Tibial nerve (tissue), 4 donors: ENCODE data around the gene RELCH. TPM values are rescaled to one million over a fixed set of nuclear protein-coding genes. Genes with fewer than 3 reads are reported as not detected.
A peak's percentile ranks its signal among the peaks of the same experiment; 100 is the strongest.

Experiments used
- DNase-seq, 2 donors: peaks; one replicate each; pipeline ENCODE4 v3.0.0-alpha.2; 2019; ENCODE audit warnings: low spot score in 2 of 2
- H3K27ac ChIP-seq, 4 donors: fragments of 200-600 bp; sonication (generic) in 3 of 4; one replicate each; pipeline ENCODE4 v1.5.1; 2017 to 2019; ENCODE audit warnings: mild to moderate bottlenecking in 1 of 4
- H3K27me3 ChIP-seq, 2 donors: fragments of 200-600 bp; sonication (generic) in 1 of 2; one replicate each; pipeline versions ENCODE4 v1.5.1 to v1.6.0; 2017 to 2019
- H3K36me3 ChIP-seq, 3 donors: fragments of 200-600 bp; sonication (generic); one replicate each; pipeline ENCODE4 v1.5.1; 2018 to 2019
- H3K4me1 ChIP-seq, 4 donors: fragments of 200-600 bp; sonication (generic) in 3 of 4; one replicate each; pipeline ENCODE4 v1.5.1; 2017 to 2019
- H3K4me3 ChIP-seq, 4 donors: fragments of 200-600 bp; sonication (generic) in 3 of 4; one replicate each; pipeline ENCODE4 v1.5.1; 2017 to 2019; ENCODE audit warnings: mild to moderate bottlenecking in 1 of 4, moderate library complexity in 1 of 4
- H3K9me3 ChIP-seq, 4 donors: fragments of 200-600 bp; sonication (generic) in 3 of 4; one replicate each; pipeline ENCODE4 v1.5.1; 2017 to 2019
- EP300 ChIP-seq, 2 donors: sonication (generic); formaldehyde crosslinking; IDR thresholded peaks; one replicate each; pipeline ENCODE4 v1.6.1; 2017; ENCODE audit warnings: antibody characterized with exemption in 2 of 2, mild to moderate bottlenecking in 1 of 2
- POLR2A ChIP-seq, 2 donors: fragments of 450-650 bp; IDR thresholded peaks; one replicate each; pipeline ENCODE4 v1.6.1; 2017; ENCODE audit warnings: antibody characterized with exemption in 2 of 2, mild to moderate bottlenecking in 2 of 2, moderate library complexity in 2 of 2
- WGBS, 2 donors: methylation state at CpG; one replicate each; pipeline ENCODE4 v1.1.5; 2018; 5-methylcytosine and 5-hydroxymethylcytosine counted together
- total RNA-seq, 4 donors: library from RNA; depleted of rRNA; stranded (reverse); fragments of >200 nt; gene quantifications; one replicate each; pipeline ENCODE4 v1.1.0, GENCODE V29; 2016
- TF ChIP-seq, protein P1 (sequence below), 5 experiments: fragments of 200-600 bp in 3 of 5; fragments of 450-650 bp in 2 of 5; sonication (generic) in 3 of 5; IDR thresholded peaks; one replicate each; pipeline ENCODE4 v1.5.1; 2016 to 2019; ENCODE audit warnings: antibody characterized with exemption in 5 of 5, mild to moderate bottlenecking in 3 of 5, moderate library complexity in 2 of 5

The RELCH gene
- total RNA-seq, 4 donors from 2014 or later = 25.8 to 54.6 (median 34.0) TPM

DNA sequence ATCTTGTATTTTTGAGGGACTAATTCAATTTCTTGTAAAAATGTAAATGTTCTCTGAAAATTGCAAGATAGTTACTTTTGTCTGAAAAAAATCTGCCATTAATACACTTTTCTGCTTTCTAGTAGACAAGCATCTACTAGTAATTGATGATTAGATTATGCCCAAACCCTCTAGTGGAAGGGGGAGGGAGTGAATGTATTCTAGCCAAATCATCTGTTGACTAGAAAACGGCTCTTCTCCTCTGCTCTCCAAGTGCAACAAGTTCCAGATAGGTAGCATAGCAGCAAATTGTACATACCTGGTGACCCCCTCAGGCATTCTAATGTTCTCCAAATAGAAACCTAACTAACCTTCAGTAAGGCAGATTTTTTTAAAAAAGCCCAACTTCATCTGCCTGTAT, 58.6 kb downstream of the RELCH start:
- peaks cover 0 to 34% (median 0%) of the 10 kb centered on the region in 3 donors for H3K36me3 ChIP-seq
- DNase-seq = no peak
- H3K4me3 ChIP-seq = no peak overlapping the region
- WGBS, 2 donors = 0 to 46% methylated on average over 1 of the region's 1 CpG
- no peaks in the 10 kb centered on the region for H3K9me3 ChIP-seq
- no peaks in the 10 kb centered on the region for H3K4me1 ChIP-seq
- TF ChIP-seq, protein P1, sequence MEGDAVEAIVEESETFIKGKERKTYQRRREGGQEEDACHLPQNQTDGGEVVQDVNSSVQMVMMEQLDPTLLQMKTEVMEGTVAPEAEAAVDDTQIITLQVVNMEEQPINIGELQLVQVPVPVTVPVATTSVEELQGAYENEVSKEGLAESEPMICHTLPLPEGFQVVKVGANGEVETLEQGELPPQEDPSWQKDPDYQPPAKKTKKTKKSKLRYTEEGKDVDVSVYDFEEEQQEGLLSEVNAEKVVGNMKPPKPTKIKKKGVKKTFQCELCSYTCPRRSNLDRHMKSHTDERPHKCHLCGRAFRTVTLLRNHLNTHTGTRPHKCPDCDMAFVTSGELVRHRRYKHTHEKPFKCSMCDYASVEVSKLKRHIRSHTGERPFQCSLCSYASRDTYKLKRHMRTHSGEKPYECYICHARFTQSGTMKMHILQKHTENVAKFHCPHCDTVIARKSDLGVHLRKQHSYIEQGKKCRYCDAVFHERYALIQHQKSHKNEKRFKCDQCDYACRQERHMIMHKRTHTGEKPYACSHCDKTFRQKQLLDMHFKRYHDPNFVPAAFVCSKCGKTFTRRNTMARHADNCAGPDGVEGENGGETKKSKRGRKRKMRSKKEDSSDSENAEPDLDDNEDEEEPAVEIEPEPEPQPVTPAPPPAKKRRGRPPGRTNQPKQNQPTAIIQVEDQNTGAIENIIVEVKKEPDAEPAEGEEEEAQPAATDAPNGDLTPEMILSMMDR (IDR thresholded peaks at IDR 0.05) = no peak
- TF ChIP-seq POLR2A (IDR thresholded peaks at IDR 0.05) = no peak
- TF ChIP-seq EP300 (IDR thresholded peaks at IDR 0.05) = no peak
- no peak overlapping the region for H3K27ac ChIP-seq
- H3K27me3 ChIP-seq = no peaks in the 10 kb centered on the region

DNA sequence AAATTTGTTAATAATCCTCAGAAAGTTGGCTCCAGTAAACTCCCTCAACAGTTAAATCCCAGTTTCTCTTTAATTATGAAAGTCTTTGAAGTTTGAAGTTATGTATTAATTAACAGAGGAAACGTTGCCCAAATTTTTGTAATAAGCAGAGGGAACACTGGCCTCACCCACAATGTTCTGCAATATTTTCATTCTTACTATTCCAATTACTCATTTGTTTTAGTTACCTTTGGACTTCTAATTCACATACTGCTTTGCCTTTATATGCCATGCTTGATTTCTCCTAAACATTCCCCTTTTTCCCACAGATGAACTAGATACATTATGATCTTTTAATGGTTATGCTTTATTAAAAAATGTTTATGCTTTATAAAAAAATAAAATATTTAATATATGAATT, 61.3 kb downstream of the RELCH start:
- Histone ChIP-seq H3K36me3 (peaks cover 0 to 35% (median 0%) of the 10 kb centered on the region in 3 donors), H3K9me3 (no peaks in the 10 kb centered on the region), H3K4me3 (no peak overlapping the region), H3K27me3 (no peaks in the 10 kb centered on the region), H3K27ac (no peak overlapping the region), H3K4me1 (no peaks in the 10 kb centered on the region)
- no peak for DNase-seq
- TF ChIP-seq POLR2A (IDR thresholded peaks at IDR 0.05) (no peak), EP300 (IDR thresholded peaks at IDR 0.05) (no peak)
- TF ChIP-seq, protein P1 (IDR thresholded peaks at IDR 0.05) = no peak
- whole genome bisulfite sequencing, 2 donors = 38 to 41% methylated on average over 1 of the region's 1 CpG

- Histone ChIP-seq H3K4me1 (no peaks in the 10 kb centered on the region), H3K27ac (no peak overlapping the region), H3K4me3 (no peak overlapping the region), H3K9me3 (no peaks in the 10 kb centered on the region), H3K36me3 (peaks cover 0 to 30% (median 0%) of the 10 kb centered on the region in 3 donors), H3K27me3 (no peaks in the 10 kb centered on the region)
- 67 to 73% methylated on average over 3 of the region's 3 CpGs for WGBS, 2 donors
- peak; percentile 56 to 91 for DNase-seq
- no peak for TF ChIP-seq EP300 (IDR thresholded peaks at IDR 0.05)
- TF ChIP-seq, protein P1 (IDR thresholded peaks at IDR 0.05) = peak; percentile 45 to 60 (median 51)
Observed at GRCh38 chr18:62249478-62250097, 62.5 kb downstream of the RELCH start.

DNA sequence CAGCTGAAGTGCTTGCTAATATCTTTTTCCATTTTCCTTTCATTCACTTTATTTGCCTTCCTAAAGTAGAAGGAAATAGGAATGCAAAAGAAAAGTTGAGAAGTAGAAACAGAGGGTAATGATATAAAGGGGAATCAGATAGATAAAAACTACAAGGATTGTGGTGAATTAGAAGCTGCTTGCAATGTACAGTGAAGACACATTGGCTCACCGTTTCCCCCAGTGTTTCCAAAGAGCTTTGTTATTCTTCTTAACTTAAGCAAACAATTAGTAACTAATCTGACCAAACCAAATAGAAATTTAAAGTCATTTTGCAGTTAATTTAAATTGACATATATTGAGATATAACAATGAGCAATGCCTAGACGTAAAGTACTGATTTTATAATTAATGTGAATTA, 63.4 kb downstream of the RELCH start:
- Histone ChIP-seq H3K27ac (no peak overlapping the region), H3K9me3 (no peaks in the 10 kb centered on the region), H3K4me1 (no peaks in the 10 kb centered on the region), H3K36me3 (peaks cover 0 to 27% (median under 1%) of the 10 kb centered on the region in 3 donors), H3K4me3 (no peak overlapping the region), H3K27me3 (no peaks in the 10 kb centered on the region)
- no peak for TF ChIP-seq POLR2A (IDR thresholded peaks at IDR 0.05)
- TF ChIP-seq EP300 (IDR thresholded peaks at IDR 0.05) = no peak
- TF ChIP-seq, protein P1 (IDR thresholded peaks at IDR 0.05) = no peak
- no peak for DNase-seq
- 82 to 83% methylated on average over 2 of the region's 2 CpGs for WGBS, 2 donors

- Histone ChIP-seq H3K27me3 (no peaks in the 10 kb centered on the region), H3K4me1 (no peaks in the 10 kb centered on the region), H3K36me3 (peaks cover 0 to 71% (median 15%) of the 10 kb centered on the region in 3 donors), H3K4me3 (no peak overlapping the region), H3K27ac (no peak overlapping the region), H3K9me3 (no peaks in the 10 kb centered on the region)
- TF ChIP-seq EP300 (IDR thresholded peaks at IDR 0.05) = no peak
- TF ChIP-seq, protein P1 (IDR thresholded peaks at IDR 0.05) = no peak
- no peak for TF ChIP-seq POLR2A (IDR thresholded peaks at IDR 0.05)
- DNase-seq = no peak
Observed at GRCh38 chr18:62258093-62258492, 71.0 kb downstream of the RELCH start.
